NCI-H748 (cell line): ENCODE results near the gene GFER.
A peak's percentile ranks its signal among the peaks of the same experiment; 100 is the strongest.

Source experiments
- DNase-seq: peaks from one replicate; lab custom pipeline; 2025; ENCODE audit not compliant: unreplicated experiment; lab: John Stamatoyannopoulos, UW

The GFER gene

DNA sequence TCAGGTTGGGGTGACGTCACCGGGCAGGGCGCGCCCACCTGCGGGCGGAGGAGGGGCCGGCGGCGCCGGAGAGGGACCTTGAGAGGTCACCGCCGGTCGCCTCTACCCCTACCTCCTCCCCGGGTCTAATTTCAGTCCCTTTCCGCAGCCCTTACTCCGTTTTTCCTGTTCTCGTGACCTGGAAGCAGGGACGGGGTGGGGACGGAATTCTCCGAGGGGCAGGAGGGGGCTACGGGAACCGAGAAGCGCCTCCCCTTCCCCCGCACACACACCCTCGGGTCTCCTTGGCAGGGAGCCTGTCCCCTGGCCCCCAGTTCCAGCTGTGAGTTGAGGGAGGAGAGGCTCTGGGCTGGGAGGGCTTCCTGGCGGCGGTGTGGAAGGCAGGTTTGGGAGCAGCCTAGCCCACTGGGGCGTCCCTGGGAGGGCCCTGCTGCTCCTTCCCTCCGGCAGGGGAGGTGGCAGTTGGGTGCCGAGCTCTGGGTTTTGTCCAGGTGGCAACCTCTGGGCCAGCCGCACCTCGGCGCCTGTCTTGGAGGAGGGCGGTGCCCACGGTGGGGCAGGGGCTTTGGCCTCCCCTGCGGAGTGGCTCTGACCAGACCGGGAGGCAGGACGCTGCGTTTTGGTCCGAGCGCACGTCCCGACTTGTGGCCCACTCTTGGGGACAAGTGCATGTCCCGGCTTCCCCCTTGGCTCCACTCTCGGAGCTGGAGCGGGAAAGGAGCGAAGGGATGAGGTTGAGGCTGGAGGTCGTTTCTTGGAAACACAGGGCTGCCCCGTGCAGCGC lies 6.5 kb downstream of the GFER start:
- peak; percentile 57 for DNase-seq

DNA sequence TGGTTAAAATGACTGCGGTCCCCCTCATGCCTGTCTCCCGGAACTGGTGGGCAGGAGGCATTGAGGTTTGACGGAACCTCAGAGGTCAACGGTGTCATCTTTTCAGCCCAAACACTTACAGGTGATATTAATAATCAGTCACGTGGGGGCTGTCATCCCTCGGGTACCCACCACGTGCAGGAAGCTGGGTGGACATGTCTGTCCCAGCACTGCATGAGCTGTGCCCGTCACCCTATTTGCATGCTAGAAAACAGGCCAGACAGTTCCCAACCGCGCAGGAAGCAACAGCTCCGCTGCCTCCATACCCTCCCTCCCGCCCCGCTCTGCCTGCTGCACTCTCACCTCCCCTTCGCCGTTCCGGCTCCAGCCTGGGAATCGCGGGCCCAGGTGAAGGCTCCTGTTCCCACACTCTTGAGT lies 7.2 kb downstream of the GFER start:
- DNase-seq = no peak

DNA sequence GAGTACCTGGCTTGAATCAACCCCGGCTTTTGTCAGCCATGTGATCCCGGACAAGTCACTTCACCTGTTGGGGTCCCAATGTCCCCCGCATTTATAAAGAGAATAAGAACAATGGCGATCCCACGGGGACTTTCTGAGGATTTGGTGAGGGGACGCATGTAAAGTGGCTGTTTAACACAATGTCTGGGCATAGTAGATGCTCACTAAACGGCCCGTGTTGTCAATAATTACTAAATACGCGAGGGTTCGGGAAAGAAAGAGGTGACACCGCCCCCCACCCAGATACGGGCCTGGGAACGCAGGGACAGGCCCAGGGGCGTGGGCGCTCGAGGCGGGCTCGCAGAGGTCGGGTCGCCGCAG lies 7.6 kb downstream of the GFER start:
- no peak for DNase-seq

DNA sequence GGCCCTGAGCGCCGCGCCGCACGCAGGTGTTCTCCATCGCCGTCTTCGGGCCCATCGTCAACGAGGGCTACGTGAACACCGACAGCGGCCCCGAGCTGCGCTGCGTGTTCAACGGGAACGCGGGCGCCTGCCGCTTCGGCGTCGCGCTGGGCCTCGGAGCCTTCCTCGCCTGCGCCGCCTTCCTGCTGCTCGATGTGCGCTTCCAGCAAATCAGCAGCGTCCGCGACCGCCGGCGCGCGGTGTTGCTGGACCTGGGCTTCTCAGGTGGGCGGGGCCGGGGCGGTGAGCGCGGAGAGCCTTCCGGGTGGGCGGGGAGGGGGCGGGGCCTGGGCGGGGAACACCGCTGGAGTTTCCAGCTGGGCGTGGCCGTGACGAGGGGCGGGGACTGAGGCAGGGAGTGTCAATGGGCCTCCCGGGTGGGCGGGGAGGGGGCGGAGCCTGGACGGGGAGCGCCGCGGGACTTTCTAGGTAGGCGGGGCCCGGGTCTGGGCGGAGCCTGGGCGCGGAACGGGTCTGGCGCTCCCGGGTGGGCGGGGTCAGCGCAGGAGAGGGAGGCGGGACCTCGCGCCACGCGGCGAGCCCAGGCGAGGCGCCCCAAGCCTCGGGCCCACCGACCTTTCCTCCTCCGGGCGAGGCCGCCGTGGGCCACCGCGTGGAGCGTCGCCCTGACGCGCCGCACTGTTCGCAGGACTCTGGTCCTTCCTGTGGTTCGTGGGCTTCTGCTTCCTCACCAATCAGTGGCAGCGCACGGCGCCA lies 8.1 kb downstream of the GFER start:
- no peak for DNase-seq

DNA sequence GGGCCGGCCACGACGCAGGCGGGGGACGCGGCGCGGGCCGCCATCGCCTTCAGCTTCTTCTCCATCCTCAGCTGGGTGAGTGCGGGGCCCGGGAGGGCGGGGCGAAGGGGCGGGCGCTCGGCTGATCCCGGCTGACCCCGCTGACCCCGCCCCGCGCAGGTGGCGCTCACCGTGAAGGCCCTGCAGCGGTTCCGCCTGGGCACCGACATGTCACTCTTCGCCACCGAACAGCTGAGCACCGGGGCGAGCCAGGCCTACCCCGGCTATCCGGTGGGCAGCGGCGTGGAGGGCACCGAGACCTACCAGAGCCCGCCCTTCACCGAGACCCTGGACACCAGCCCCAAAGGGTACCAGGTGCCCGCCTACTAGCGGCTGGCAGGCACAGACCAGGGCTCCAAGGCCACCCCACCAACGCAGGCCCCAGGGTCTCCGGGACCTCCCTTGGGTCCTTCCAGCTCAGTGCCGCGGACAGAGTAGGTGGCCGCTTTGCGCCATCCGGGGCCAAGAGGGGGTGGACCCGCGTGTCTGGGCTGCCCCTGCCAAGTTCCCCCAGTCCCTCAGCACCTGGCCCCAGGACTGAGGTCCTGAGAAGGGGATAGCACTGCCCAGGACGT lies 8.8 kb downstream of the GFER start:
- no peak for DNase-seq

DNA sequence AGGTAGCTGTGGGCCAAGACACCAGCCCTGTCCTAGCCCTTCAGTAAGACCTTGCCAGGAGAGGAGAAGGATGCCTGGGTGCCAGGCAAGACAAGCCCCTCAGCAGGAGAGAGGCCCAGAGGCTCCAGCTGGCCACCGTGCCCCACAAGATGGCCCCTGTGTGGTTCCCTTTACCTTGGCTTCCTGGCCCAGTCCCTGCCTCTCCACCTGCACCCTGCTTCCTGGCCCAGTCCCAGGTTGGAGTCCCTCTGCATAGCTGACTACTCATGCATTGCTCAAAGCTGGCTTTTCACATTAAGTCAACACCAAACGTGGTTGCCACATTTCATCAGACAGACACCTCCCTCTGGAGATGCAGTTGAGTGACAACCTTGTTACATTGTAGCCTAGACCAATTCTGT lies 9.7 kb downstream of the GFER start:
- no peak for DNase-seq

DNA sequence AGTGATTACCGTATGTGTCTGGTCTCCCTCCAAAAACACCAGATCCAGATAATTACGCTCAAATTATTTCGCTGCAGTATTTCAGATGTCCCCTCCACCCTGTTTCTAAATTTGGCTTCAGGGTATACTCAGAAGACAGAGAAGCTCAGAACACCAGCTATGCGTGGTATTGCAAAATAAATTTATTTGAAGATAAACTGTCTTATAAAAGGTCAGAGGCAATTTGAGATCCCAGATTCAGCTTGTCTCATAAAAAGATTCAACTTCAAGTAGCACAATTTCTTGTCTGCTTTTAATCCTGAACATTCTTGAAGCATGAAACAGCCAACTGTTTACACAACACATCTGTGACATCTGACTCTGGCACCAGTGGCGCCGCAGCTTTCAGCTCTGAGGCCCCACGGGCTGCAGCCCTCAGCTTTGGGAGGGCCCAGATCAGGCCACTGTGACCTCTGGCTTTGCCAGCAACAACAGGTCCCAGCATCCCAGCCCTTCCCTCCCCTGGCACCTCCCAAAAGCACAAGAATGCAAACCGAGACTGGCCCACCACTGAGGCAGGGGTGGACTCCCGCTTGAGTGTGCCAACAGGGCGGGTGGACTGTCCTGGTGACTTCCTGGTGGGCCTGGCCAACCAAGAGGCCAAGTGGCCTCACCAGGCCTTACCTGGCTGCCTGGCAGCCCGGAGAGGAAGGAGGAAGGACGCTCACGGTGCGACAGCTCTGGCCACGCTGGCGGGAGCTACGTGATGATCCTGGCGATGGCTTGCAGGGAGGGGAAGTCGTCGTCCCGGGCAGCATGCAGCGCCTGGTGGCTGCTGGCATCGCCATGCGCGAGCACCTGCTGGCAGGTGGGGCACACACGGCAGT lies 13.7 kb downstream of the GFER start:
- no peak for DNase-seq

DNA sequence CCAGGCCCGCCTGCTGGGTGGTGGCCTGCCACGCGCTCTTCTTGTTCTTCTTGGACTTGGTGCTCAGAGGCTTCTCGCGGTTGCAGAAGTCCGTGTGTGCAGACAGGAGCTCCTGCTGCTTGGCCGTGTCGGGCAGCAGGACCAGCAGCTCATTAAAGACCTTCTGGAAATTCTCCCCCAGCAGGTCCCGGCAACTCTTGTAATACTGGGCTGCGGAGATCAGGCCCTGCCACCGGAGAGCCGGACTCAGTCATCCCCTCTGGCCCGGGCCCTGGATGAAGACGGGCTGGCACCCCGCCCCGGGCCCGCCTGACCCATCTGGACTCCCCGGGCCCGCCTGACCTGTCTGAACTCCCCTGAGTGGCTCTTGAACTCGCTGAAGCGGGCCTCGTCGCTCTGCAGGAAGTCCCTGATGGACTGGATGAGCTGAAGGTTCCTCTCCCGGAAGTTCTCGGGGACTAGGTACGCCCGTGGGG lies 14.4 kb downstream of the GFER start:
- no peak for DNase-seq

DNA sequence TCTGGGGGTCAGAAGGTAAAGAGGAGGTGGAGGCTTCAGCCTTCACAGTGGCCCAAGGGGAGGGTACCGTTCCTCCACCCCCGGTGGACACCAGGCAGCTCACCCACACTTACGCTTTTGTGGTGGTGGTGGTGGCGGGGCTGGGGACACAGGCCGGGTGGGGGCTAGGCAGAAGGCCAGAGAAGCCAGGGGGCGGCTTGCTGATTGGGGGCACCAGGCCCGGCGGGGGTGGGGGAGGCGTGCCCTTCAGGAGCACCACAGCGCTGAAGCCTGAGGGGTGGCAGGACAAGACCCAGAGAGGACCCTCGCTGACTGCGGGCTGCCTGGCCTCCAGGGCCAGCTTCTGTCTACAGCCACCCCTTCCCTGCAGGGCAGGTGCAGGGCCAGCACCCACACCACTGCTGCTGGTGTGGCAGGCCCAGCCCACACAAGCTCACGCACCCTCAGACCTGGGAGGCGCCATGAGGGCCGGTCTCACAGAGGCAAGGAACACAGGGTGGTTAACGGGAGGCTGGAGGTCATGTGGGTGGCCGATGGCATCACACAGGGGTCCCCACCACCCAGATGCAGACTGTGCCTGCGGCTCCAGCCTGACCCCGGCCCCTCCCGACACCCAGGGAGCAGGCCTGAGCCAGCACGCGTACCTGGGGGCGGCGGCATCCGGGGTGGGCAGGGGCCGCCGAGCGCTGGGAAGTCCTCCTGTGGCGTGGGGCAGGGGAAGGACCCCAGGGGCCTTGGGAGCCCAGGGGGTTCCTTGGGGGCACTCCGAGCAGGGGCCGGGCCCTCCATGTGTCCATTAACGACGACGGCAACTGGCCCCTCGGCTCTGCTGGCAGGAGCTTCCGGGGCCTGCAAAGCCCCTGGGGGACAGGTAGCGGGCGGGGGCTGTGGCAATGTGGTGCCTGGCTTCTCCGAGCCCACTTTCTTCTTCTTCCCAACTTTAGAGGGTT lies 15.1 kb downstream of the GFER start:
- DNase-seq = no peak

DNA sequence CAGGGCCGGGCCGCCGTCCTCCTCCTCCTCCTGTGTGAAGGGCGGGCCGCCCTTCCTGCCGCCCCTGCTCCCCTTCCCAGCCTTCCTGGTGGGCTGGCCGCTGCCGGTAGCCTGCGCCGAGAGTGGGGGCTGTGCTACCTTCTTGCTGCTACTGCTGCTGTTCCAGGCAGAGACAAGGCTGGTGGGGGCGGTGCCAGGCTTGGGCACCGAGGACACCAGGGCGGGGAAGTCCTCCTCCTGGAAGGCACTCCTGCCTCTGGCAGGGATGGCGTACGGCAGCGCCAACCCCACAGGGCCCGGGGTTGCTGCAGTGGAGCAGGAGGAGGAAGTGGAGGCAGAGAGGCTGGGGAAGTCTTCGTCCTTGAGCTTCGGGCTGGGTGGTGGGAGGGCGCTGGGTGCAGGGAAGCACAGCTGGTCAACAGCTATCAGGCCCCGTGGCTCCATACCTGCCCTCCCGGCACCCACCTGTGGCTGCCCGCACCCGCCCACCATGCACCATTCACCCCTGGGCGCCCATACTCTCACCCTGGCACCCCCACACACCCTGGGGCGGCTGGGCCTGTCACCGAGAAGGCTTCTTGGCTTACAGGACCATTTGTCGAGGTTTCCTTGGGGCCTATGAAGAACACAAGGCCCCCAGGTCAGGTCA lies 16.0 kb downstream of the GFER start:
- no peak for DNase-seq

DNA sequence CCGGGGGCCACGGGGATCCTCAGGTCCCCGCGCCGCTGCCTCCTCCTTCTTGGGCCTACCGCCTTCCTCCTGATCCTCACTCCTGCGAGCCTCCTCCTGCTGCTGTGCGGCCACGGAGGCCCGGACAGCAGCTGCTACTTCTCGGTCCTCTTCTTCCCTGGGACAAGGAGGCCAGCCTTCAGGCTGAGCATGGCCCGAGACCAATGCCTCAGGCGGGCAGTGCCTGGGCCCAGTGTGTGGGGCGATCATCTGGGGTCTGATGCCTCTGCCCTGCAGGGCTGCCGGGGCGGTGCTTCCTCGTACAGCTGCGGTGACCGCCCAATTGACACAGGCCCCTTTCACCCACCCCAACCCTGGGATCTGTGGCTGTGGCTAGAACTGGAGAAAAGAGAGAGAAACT lies 17.0 kb downstream of the GFER start:
- no peak for DNase-seq

DNA sequence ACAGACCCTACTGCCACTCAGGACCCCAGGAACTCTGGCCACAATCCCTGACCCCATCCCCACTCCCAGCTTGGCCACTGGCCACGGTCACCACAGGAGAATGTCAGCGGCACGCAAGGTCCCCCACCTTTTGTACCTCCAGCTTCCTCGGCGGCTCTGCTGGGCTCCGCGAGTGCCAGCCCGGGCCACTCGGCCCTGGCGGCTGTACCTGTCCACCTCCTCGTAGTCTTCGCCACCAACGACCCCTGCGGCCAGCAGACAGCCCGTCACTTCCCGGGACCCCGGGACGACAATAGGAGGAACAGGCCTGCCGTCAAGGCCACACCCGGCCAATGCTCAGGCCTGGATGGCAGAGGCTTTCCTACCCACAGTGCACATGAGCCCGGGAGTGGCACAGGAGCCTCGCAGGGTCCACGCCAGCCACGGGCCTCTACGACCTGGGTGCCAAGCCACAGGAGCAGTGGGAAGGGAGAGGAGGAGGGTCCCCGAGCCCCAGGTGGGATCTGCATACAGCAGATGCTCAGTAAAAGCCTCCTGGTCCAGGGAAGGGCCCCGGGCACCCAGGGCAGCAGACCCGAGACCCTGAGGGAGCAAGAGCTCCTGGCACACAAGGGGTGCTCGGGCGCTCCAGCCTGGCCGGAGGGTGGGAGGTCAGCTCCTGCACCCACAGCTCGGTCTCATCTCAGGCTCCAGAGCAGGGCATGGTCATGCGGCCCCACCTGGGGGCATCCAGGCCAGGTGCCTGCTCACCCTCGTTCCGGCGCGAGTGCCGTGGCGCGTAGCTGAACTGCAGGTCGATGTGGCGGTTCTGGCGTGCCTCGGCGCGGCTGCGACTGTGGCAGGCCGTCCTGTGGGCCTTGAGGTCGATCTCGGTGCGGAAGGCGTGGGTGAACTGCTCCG lies 17.7 kb downstream of the GFER start:
- no peak for DNase-seq

DNA sequence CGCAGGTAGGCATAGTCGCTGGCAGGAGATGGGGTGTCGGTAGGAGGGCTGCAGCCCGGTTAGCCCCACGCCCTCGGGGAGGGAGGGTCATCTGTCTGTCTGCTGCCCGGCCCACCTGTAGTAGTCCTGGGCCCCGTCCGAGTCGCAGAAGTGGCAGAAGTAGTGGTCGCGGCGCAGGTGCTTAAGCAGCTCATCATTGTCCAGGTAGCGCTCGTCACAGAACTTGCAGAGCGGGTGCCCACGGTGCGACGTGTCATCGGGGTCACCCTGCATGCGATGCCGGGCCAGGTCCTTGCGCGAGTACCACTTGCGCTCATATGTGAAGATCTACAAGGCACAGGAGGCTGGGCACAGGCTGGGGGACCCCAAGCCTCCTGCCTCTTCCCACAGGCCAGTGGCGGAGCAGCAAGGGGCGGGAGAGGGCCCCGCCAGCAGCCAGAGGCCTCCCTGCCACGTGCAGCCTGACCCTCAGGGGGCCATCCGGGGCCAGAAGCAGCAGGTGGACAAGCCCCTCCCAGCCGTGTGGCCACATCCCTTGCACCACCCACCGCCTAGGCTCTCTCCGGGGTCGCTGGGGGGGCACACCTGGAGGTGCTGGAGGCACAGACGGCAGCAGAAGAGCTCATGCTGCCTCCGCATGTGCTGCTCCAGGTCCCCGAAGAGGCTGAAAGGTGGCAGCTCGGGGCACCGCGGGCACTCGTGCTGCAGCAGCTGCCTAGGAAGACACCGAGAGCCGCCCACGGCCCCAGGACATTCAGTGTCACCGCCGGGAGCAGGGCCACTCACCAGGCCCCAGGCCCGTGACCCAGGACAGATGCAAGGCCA lies 18.6 kb downstream of the GFER start:
- no peak for DNase-seq

DNA sequence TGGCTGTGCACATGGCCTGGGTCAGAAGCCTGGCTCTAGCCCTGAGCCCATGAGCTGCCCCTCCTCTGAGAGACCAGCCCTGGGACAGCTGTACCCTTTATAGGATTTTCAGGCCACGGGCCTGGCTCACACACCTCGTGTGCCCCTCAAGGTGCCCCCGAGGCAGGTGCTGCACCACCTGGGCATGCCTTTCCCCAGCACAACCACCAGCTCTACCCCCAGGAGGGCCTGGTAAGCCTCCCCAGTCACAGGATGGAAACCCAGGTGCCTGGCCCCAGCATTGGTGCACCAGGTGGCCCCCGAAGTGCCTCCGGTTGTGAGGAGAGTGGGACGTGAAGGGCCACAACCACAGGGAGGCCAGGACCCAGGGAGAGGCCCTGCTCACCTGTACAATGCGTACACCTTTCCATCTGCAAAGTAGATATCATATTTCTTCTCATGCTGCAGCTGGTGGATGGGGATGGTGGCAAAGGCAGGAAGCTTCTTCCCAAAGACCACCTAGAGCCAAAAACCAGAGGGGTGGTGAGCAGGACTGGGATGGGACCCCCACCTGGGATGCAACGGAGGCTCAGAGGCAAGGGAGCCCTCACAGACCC lies 19.3 kb downstream of the GFER start:
- no peak for DNase-seq

DNA sequence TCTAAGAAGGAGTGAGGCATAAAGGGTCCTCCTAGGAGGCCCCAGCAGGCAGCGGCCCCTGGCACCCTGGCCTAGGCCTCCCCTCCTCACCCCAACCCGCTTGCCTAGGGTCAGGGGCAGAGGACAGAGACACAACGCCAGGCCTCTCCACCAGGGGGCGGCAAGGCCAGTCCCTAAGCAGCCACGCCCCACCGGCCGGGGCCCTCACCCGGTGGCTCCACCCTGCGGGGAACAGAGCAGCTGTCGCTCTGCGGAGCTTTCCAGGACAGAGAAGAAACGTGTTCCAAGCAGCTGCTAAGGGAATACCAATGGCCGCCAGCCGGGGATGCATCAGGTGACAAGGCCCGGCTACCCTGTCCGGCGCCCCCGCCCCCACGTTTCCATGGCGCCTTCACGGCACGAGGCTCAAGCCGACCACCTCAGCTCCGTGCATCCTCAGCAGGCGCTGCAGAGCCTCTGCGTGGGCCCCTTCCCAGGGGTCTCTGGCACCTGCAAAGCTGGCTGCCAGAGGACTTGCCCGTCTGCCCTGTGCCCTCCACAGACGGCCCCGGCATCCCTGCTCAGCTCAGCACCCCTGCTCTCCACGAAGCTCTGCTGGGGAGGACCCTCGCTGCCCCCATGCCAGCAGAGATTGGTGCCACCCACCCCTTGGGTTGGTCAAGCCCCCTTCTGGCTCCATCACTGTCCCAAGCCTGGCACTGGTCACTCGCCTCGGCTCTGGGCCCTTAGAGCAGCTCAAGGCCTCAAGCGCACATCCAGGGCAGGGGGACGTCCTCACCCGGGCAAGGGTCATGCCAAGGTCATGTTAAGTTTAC lies 20.0 kb downstream of the GFER start:
- peak; percentile 91 for DNase-seq

DNA sequence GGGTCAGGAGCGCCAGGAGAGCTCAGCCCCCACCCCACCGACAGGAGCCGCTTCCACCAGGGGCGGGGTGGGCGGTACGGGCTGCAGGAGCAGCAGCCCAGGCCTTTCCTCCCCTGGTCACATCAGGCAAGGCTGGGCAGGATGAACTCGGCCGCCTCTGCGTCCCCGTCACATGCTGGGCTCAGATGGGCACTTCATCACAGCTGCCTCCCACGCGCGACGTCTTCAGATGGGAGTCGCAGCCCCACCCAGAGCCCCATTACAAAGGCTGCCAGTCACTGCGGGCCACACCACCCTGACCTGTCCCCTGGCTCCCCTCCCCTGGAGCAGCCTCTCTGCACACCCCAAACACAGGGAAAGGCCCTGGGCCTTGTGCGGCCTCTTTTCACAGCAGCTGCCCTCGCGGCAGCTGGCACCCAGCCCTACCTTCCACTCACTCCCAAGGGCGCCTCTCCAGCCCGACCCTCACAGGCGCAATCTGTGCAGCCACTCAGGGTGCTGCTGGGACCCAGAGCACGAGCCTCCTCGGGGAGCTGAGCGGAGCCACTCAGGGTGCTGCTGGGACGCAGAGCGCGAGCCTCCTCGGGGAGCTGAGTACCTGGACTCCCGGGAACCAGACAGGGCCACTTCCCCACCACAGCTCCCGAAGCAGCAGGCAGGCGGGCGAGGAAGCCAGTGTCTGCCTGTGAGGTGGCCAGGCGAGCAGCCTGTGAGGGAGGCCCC lies 21.0 kb downstream of the GFER start:
- no peak for DNase-seq
